ENCODE measurements around the gene GMDS. TPM values are rescaled to one million over a fixed set of nuclear protein-coding genes. Genes with fewer than 3 reads are reported as not detected.

The GMDS gene
- polyA plus RNA-seq, 1 donor (not counting 4 experiments of a cell fraction or from before 2014, with no cell fraction given) = 22.1 TPM

GRCh38 chr6:2224847-2225382, 20.5 kb downstream of the GMDS start:
- no peaks in the 10 kb centered on the region for H3K4me1 ChIP-seq (ENCODE audit: control insufficient read depth, extremely low read depth, insufficient read depth, low read length)
- TF ChIP-seq EZH2 (IDR thresholded peaks at IDR 0.05; ENCODE audit: low read length) = no peak
- TF ChIP-seq, protein P1, sequence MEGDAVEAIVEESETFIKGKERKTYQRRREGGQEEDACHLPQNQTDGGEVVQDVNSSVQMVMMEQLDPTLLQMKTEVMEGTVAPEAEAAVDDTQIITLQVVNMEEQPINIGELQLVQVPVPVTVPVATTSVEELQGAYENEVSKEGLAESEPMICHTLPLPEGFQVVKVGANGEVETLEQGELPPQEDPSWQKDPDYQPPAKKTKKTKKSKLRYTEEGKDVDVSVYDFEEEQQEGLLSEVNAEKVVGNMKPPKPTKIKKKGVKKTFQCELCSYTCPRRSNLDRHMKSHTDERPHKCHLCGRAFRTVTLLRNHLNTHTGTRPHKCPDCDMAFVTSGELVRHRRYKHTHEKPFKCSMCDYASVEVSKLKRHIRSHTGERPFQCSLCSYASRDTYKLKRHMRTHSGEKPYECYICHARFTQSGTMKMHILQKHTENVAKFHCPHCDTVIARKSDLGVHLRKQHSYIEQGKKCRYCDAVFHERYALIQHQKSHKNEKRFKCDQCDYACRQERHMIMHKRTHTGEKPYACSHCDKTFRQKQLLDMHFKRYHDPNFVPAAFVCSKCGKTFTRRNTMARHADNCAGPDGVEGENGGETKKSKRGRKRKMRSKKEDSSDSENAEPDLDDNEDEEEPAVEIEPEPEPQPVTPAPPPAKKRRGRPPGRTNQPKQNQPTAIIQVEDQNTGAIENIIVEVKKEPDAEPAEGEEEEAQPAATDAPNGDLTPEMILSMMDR (optimal IDR thresholded peaks at IDR 0.05 in 1 of 3, IDR thresholded peaks at IDR 0.05 in 1 of 3, conservative IDR thresholded peaks at IDR 0.05 in 1 of 3; ENCODE audit: extremely low read depth in 1 of 3, insufficient read depth in 2 of 3, low read length in 3 of 3) = no peak
- H3K4me3 ChIP-seq (ENCODE audit: control insufficient read depth in 2 of 3, extremely low read depth in 1 of 3, insufficient read depth in 2 of 3, low read depth in 1 of 3, low read length in 3 of 3) = no peak overlapping the region
- no peak overlapping the region for H2AFZ ChIP-seq (ENCODE audit: control insufficient read depth, low read length)
- no peaks in the 10 kb centered on the region for H3K9me1 ChIP-seq (ENCODE audit: control insufficient read depth, extremely low read depth, insufficient read depth, low read length)
- no peaks in the 10 kb centered on the region for H4K20me1 ChIP-seq (ENCODE audit: control insufficient read depth, extremely low read depth, insufficient read depth, low read length)
- no peaks in the 10 kb centered on the region for H3K9me3 ChIP-seq (ENCODE audit: control insufficient read depth, low read depth, low read length)
- dilution Hi-C loops (cut with MboI; ENCODE audit: extremely low pct_ligation_motif_present, low sequenced_read_pairs) = no loop called here
- H3K27me3 ChIP-seq (ENCODE audit: control insufficient read depth, extremely low read depth, insufficient read depth, low read length) = no peaks in the 10 kb centered on the region
- no peak for FAIRE-seq
- H3K27ac ChIP-seq (ENCODE audit: control insufficient read depth, insufficient read depth, low read length) = no peak overlapping the region
- no peak for DNase-seq (ENCODE audit: low read depth, low spot score)
- H3K9ac ChIP-seq (ENCODE audit: control insufficient read depth, extremely low read depth, insufficient read depth, low read length) = no peak overlapping the region
- H3K4me2 ChIP-seq (ENCODE audit: control insufficient read depth, extremely low read depth, insufficient read depth, low read depth, low read length) = no peak overlapping the region
- no peaks in the 10 kb centered on the region for H3K36me3 ChIP-seq (ENCODE audit: control insufficient read depth in 2 of 2, extremely low read depth in 1 of 2, insufficient read depth in 2 of 2, low read length in 2 of 2)
- H3K79me2 ChIP-seq (ENCODE audit: control insufficient read depth, insufficient read depth, low read length) = peaks cover 2% of the 10 kb centered on the region

DNA sequence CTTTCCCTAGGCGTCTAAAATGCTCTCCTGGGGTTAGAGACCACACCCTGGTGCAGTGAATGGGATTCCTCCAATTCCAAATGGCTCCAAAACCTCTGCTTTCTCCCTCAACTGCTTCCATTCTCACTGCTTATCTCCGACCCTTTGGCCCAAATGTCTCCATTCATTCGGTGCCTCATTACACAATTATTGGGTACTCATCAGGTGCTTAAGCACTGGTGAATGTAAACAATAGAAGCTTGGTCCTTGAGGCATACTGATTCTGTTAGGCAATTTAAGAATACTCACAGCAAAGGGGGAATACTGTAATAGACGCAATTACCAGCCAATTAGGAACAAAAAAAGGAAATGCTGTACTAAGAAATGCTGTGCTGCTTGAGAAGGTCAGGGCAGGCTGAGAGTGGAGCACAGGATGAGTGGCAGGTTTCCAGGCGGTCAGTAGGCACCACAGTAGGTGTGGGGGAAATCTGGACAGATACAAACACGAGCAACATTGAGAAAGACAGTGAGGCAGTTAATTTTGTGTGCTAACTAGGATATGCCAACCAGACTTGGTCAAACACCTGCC, 23.0 kb downstream of the GMDS start:
- Histone ChIP-seq H3K27me3 (ENCODE audit: control insufficient read depth, extremely low read depth, insufficient read depth, low read length) (no peaks in the 10 kb centered on the region), H3K4me2 (ENCODE audit: control insufficient read depth, extremely low read depth, insufficient read depth, low read depth, low read length) (peak overlapping the region; percentile 2), H3K27ac (ENCODE audit: control insufficient read depth, insufficient read depth, low read length) (no peak overlapping the region), H3K9ac (ENCODE audit: control insufficient read depth, extremely low read depth, insufficient read depth, low read length) (no peak overlapping the region), H3K79me2 (ENCODE audit: control insufficient read depth, insufficient read depth, low read length) (no peaks in the 10 kb centered on the region), H3K4me1 (ENCODE audit: control insufficient read depth, extremely low read depth, insufficient read depth, low read length) (no peaks in the 10 kb centered on the region), H3K4me3 (ENCODE audit: control insufficient read depth in 2 of 3, extremely low read depth in 1 of 3, insufficient read depth in 2 of 3, low read depth in 1 of 3, low read length in 3 of 3) (no peak overlapping the region), H3K36me3 (ENCODE audit: control insufficient read depth in 2 of 2, extremely low read depth in 1 of 2, insufficient read depth in 2 of 2, low read length in 2 of 2) (no peaks in the 10 kb centered on the region), H4K20me1 (ENCODE audit: control insufficient read depth, extremely low read depth, insufficient read depth, low read length) (no peaks in the 10 kb centered on the region), H3K9me3 (ENCODE audit: control insufficient read depth, low read depth, low read length) (no peaks in the 10 kb centered on the region), H3K9me1 (ENCODE audit: control insufficient read depth, extremely low read depth, insufficient read depth, low read length) (no peaks in the 10 kb centered on the region), H2AFZ (ENCODE audit: control insufficient read depth, low read length) (no peak overlapping the region)
- dilution Hi-C loops (cut with MboI; ENCODE audit: extremely low pct_ligation_motif_present, low sequenced_read_pairs) = no loop called here
- DNase-seq (ENCODE audit: low read depth, low spot score) = no peak
- no peak for FAIRE-seq
- TF ChIP-seq, protein P1 (optimal IDR thresholded peaks at IDR 0.05 in 1 of 3, IDR thresholded peaks at IDR 0.05 in 1 of 3, conservative IDR thresholded peaks at IDR 0.05 in 1 of 3; ENCODE audit: extremely low read depth in 1 of 3, insufficient read depth in 2 of 3, low read length in 3 of 3) = no peak
- TF ChIP-seq EZH2 (IDR thresholded peaks at IDR 0.05; ENCODE audit: low read length) = no peak

Data from keratinocyte (primary cell).